K562 (cell line): ENCODE measurements around the gene PRELID2. TPM values are rescaled to one million over a fixed set of nuclear protein-coding genes. Genes with fewer than 3 reads are reported as not detected.

Experiments
- ATAC-seq: fragments of 200-7000 bp; cut with Tn5 transposase; 3 replicates; pipeline ENCODE4 v1.9.1; 2020; ENCODE audit warnings: moderate library complexity
- BruUV-seq: library from RNA; stranded (reverse); fragments of 400-500 nt; replicated peaks from 2 replicates; lab custom pipeline; 2021; lab: Mats Ljungman, UMichigan
- CTCF ChIA-PET: fragments of 300-600 bp; formaldehyde crosslinking; extraction: SDS; loops from one replicate; lab custom pipeline; 2021; ENCODE audit warnings: low intra/inter-chr PET ratio; lab: Yijun Ruan, JAX
- POLR2A ChIA-PET: fragments of 300-600, 350-650 bp; sonication (Branson Sonifier 250); formaldehyde crosslinking; extraction: SDS; loops from one replicate; lab custom pipeline; 2021; ENCODE audit warnings: antibody characterized with exemption, inconsistent platforms; lab: Yijun Ruan, JAX
- DNase-seq, 4 experiments: peaks; one replicate each; pipeline versions ENCODE4 v3.0.0 to v3.0.0-alpha.2; 2011 to 2018; ENCODE audit warnings: low spot score in 3 of 4, mixed read lengths in 3 of 4; ENCODE audit errors: extremely low read depth in 1 of 4
- FAIRE-seq: peaks from 2 replicates; lab custom pipeline; 2011; peaks lifted over from hg19 to GRCh38; lab: Jason Lieb, UNC
- H2AFZ ChIP-seq: 2 replicates; pipeline ENCODE4 v1.6.0; 2011; ENCODE audit warnings: low read depth, low read length, control low read depth, inconsistent platforms
- H3K27ac ChIP-seq: fragments of 200-600 bp; 3 replicates; pipeline ENCODE4 v1.8.0; 2011; ENCODE audit warnings: low read depth, mild to moderate bottlenecking, control low read depth, inconsistent platforms, low read length, moderate library complexity, mixed read lengths; ENCODE audit errors: extremely low read depth
- H3K27me3 ChIP-seq, 2 experiments: fragments of 300-600 bp in 1 of 2; 2 replicates in 1 of 2; 3 replicates in 1 of 2; pipeline versions ENCODE4 v1.6.0 to v1.8.0; 2011; ENCODE audit warnings: inconsistent platforms in 2 of 2, low read length in 2 of 2, mild to moderate bottlenecking in 1 of 2, mixed read lengths in 1 of 2, moderate library complexity in 1 of 2; ENCODE audit not compliant: control insufficient read depth in 2 of 2, insufficient read depth in 2 of 2
- H3K36me3 ChIP-seq: fragments of 300-600 bp; 3 replicates; pipeline ENCODE4 v1.8.0; 2011; ENCODE audit warnings: mild to moderate bottlenecking, low read length, inconsistent platforms; ENCODE audit not compliant: control insufficient read depth, insufficient read depth
- H3K4me1 ChIP-seq, 2 experiments: fragments of 200-600 bp in 1 of 2; replicated peaks in 1 of 2; 2 replicates in 1 of 2; 3 replicates in 1 of 2; pipeline versions ENCODE4 v1.5.1 to v1.8.0; 2011; ENCODE audit warnings: inconsistent platforms in 2 of 2, low read length in 2 of 2, mild to moderate bottlenecking in 1 of 2, mixed read lengths in 1 of 2, moderate library complexity in 1 of 2; ENCODE audit not compliant: control insufficient read depth in 2 of 2, insufficient read depth in 2 of 2
- H3K4me2 ChIP-seq: 2 replicates; pipeline ENCODE4 v1.6.1; 2011; ENCODE audit warnings: low read length, control low read depth, inconsistent platforms, mixed read lengths; ENCODE audit not compliant: insufficient read depth
- H3K4me3 ChIP-seq: fragments of 200-600 bp; sonication (generic), shearing (Covaris generic); 2 replicates; pipeline ENCODE4 v1.5.1; 2016; ENCODE audit warnings: control low read depth, inconsistent platforms
- H3K79me2 ChIP-seq: fragments of 200-600 bp; 3 replicates; pipeline ENCODE4 v1.8.0; 2011; ENCODE audit warnings: low read length, inconsistent platforms; ENCODE audit not compliant: control insufficient read depth, insufficient read depth
- H3K9ac ChIP-seq, 2 experiments: 2 replicates each; pipeline versions ENCODE4 v1.6.0 to v1.6.1; 2011; ENCODE audit warnings: low read depth in 2 of 2, low read length in 2 of 2, control low read depth in 1 of 2, inconsistent platforms in 1 of 2, mild to moderate bottlenecking in 1 of 2, mixed read lengths in 1 of 2; ENCODE audit not compliant: insufficient read depth in 1 of 2
- H3K9me1 ChIP-seq: one replicate; pipeline ENCODE4 v1.6.0; 2011; ENCODE audit warnings: inconsistent platforms, mild to moderate bottlenecking, low read length, moderate library complexity; ENCODE audit not compliant: control insufficient read depth, insufficient read depth
- H3K9me3 ChIP-seq: replicated peaks from 2 replicates; pipeline ENCODE4 v1.5.1; 2011; ENCODE audit warnings: low read depth, low read length, inconsistent platforms; ENCODE audit not compliant: control insufficient read depth, insufficient read depth
- H4K20me1 ChIP-seq: replicated peaks from 2 replicates; pipeline ENCODE4 v1.6.1; 2011; ENCODE audit warnings: low read length, inconsistent platforms, mixed read lengths; ENCODE audit not compliant: control insufficient read depth, insufficient read depth
- C11orf30 ChIP-seq: fragments of 450-650 bp; IDR thresholded peaks from 2 replicates; pipeline ENCODE4 v1.6.1; 2016; ENCODE audit warnings: low read depth, mild to moderate bottlenecking
- CHCHD3 ChIP-seq: fragments of 250-450 bp; sonication (Bioruptor Pico); IDR thresholded peaks from 2 replicates; pipeline ENCODE4 v2.1.2; 2022; ENCODE audit warnings: mild to moderate bottlenecking
- CHD4 ChIP-seq: fragments of 200-600 bp; sonication (generic); IDR thresholded peaks from 3 replicates; pipeline ENCODE4 v1.6.1; 2012; ENCODE audit warnings: low read depth, mild to moderate bottlenecking, mixed read lengths, low read length, inconsistent platforms; ENCODE audit not compliant: insufficient read depth, insufficient replicate concordance, poor library complexity, severe bottlenecking
- HCFC1 ChIP-seq: IDR thresholded peaks from 2 replicates; pipeline ENCODE4 v1.6.1; 2012; ENCODE audit warnings: low read depth, low read length, improper control_type of control experiment
- ILF3 ChIP-seq: fragments of 450-650 bp; IDR thresholded peaks from 2 replicates; pipeline ENCODE4 v1.6.1; 2018; ENCODE audit warnings: antibody characterized with exemption, mild to moderate bottlenecking, moderate library complexity, borderline replicate concordance
- KDM4B ChIP-seq, 2 experiments: fragments of 450-650 bp in 1 of 2; sonication (generic) in 1 of 2; IDR thresholded peaks; 2 replicates each; pipeline ENCODE4 v1.6.1; 2016 to 2017; ENCODE audit warnings: borderline replicate concordance in 2 of 2, antibody characterized with exemption in 1 of 2, low read depth in 1 of 2, mild to moderate bottlenecking in 1 of 2
- PRPF4 ChIP-seq: fragments of 200-400 bp; formaldehyde crosslinking; IDR thresholded peaks from one replicate; pipeline ENCODE4 v1.6.1; 2017; ENCODE audit warnings: low read length, low read depth, mild to moderate bottlenecking; ENCODE audit not compliant: insufficient read depth, poor library complexity, severe bottlenecking
- SAFB2 ChIP-seq: fragments of 200-400 bp; formaldehyde crosslinking; IDR thresholded peaks from 2 replicates; pipeline ENCODE4 v1.6.1; 2018; ENCODE audit warnings: borderline replicate concordance, low read length, low read depth, moderate library complexity; ENCODE audit not compliant: severe bottlenecking
- SREBF1 ChIP-seq: fragments of 150-350 bp; IDR thresholded peaks from 2 replicates; pipeline ENCODE4 v1.6.1; 2014; ENCODE audit warnings: antibody characterized with exemption, low read depth, low read length, borderline replicate concordance
- YY1 ChIP-seq, 3 experiments: IDR thresholded peaks; 2 replicates each; pipeline ENCODE4 v1.6.1; 2011; ENCODE audit warnings: low read length in 2 of 3, mild to moderate bottlenecking in 2 of 3, moderate library complexity in 2 of 3, borderline replicate concordance in 1 of 3, control low read depth in 1 of 3, low read depth in 1 of 3; ENCODE audit not compliant: insufficient read depth in 3 of 3, insufficient replicate concordance in 2 of 3, control insufficient read depth in 1 of 3, insufficient read length in 1 of 3; ENCODE audit errors: extremely low read depth in 1 of 3
- ZNF165 ChIP-seq: fragments of 250-450 bp; sonication (Bioruptor Pico); IDR thresholded peaks from 2 replicates; pipeline ENCODE4 v1.4.0; 2020; ENCODE audit warnings: borderline replicate concordance
- ZNF444 ChIP-seq: fragments of 250-450 bp; sonication (Bioruptor Pico); IDR thresholded peaks from 2 replicates; pipeline ENCODE4 v1.4.0; 2020; ENCODE audit warnings: mild to moderate bottlenecking, moderate library complexity
- ZNF584 ChIP-seq: fragments of 200-800 bp; sonication (Bioruptor generic); IDR thresholded peaks from 2 replicates; pipeline ENCODE4 v1.6.1; 2016; ENCODE audit warnings: low read depth, mild to moderate bottlenecking, missing genetic modification characterization, missing compliant biosample characterization
- ZSCAN29 ChIP-seq: fragments of 450-650 bp; IDR thresholded peaks from 2 replicates; pipeline ENCODE4 v1.6.1; 2017
- WGBS: fragments of 100-300 bp; shearing (Covaris generic); methylation state at CpG from one replicate; pipeline ENCODE4 v1.1.6; 2016; ENCODE audit warnings: low coverage, mixed read lengths; ENCODE audit not compliant: insufficient coverage; ENCODE audit errors: missing lambda C conversion rate; 5-methylcytosine and 5-hydroxymethylcytosine counted together
- in situ Hi-C: fragments of 300-500 bp; cut with MboI; formaldehyde crosslinking; loops from 4 replicates; pipeline ENCODE4 v1.15.0; 2018; ENCODE audit warnings: inconsistent platforms, mixed read lengths
- intact Hi-C: fragments of 100-400 bp; cut with micrococcal nuclease; formaldehyde crosslinking; loops from 2 replicates; pipeline ENCODE4 v1.14.2; 2022
- polyA plus RNA-seq, 8 experiments: library from polyadenylated mRNA; depleted of rRNA in 4 of 8; stranded (reverse) in 5 of 8; unstranded in 3 of 8; fragments of >200 nt; fragmentation: Nextera tagmentation in 2 of 8; fragmentation: Illumina TruSeq in 1 of 8; extraction: Ambion mirVana in 2 of 8; extraction: Trizol in 1 of 8; gene quantifications; 2 replicates each; pipeline versions ENCODE4 v1.2.1 to v1.2.3, GENCODE V29; 2011 to 2014; ENCODE audit warnings: inconsistent platforms in 1 of 8, missing spikeins in 1 of 8
- total RNA-seq, 7 experiments: library from RNA; depleted of rRNA in 6 of 7; stranded (reverse); fragments of >200 nt in 6 of 7; fragmentation: Illumina TruSeq in 2 of 7; extraction: Trizol in 2 of 7; gene quantifications; 2 replicates each; pipeline versions ENCODE4 v1.2.1 to v1.2.3, GENCODE V29; 2011 to 2021; ENCODE audit warnings: low replicate concordance in 1 of 7
- TF ChIP-seq, protein P1 (sequence below), 2 experiments: fragments of 450-650 bp in 1 of 2; sonication (generic) in 1 of 2; formaldehyde crosslinking; conservative IDR thresholded peaks; 2 replicates each; pipeline versions ENCODE4 v1.4.0 to v1.8.1; 2020 to 2022; ENCODE audit warnings: mild to moderate bottlenecking in 1 of 2, missing genetic modification reagents in 1 of 2
- TF ChIP-seq, protein P2 (sequence below): sonication (generic); formaldehyde crosslinking; IDR thresholded peaks from 2 replicates; pipeline ENCODE4 v1.8.1; 2023; ENCODE audit warnings: mild to moderate bottlenecking, missing genetic modification reagents
- TF ChIP-seq, protein P3 (sequence below): fragments of 450-650 bp; IDR thresholded peaks from 2 replicates; pipeline ENCODE4 v1.6.1; 2014; ENCODE audit warnings: low read depth, mild to moderate bottlenecking, moderate library complexity, borderline replicate concordance

PRELID2 gene
- total and polyA plus RNA-seq, 9 of the 15 experiments (the other 6 are each of a cell fraction or from before 2014, with no cell fraction given): 6.4 to 68.2 (median 28.8) TPM

DNA sequence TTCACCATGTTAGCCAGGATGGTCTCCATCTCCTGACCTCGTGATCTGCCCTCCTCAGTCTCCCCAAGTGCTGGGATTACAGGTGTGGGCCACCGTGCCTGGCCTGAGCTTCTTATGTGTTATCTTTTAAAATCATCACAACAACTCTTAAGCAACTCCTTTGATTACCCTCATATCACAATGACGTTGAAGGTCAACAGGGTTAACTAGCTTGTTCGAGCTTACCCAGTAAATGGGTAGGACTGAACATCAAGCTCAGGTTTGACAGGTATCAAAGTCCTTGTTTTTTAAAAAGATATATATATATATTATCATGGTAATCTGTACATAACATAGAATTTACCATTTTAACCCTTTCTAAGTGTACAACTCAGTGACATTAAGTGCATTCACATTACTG is 34.6 kb upstream of the PRELID2 start:
- DNase-seq: no peak
- Histone ChIP-seq H3K27ac (no peak overlapping the region), H3K9ac (no peak overlapping the region), H2AFZ (no peak overlapping the region), H3K9me3 (peaks cover under 1% of the 10 kb centered on the region; the same call in 1 of the 2 replicates), H3K36me3 (no peaks in the 10 kb centered on the region), H3K27me3 (no peaks in the 10 kb centered on the region), H3K79me2 (no peaks in the 10 kb centered on the region), H3K4me1 (no peaks in the 10 kb centered on the region; a peak in 1 of 5 replicates), H3K9me1 (no peaks in the 10 kb centered on the region), H4K20me1 (no peaks in the 10 kb centered on the region), H3K4me3 (no peak overlapping the region), H3K4me2 (no peak overlapping the region)
- ChIA-PET CTCF (no interaction called here), POLR2A (interaction anchor here (0.7 kb wide), 1 partner anchor 52 kb away, joined by 3 read pairs; no protein-coding TSS in a partner anchor)
- no TSS peak for BruUV-seq
- WGBS: 26% methylated on average over 4 of the region's 4 CpGs
- intact Hi-C loops: no loop called here
- ATAC-seq: no peak
- TF ChIP-seq, protein P1, sequence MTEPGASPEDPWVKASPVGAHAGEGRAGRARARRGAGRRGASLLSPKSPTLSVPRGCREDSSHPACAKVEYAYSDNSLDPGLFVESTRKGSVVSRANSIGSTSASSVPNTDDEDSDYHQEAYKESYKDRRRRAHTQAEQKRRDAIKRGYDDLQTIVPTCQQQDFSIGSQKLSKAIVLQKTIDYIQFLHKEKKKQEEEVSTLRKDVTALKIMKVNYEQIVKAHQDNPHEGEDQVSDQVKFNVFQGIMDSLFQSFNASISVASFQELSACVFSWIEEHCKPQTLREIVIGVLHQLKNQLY (CRISPR knock-in tag; conservative IDR thresholded peaks at IDR 0.05): no peak
- TF ChIP-seq HCFC1: no peak
- TF ChIP-seq SAFB2: no peak
- no peak for TF ChIP-seq YY1 (IDR thresholded peaks at IDR 0.05; ENCODE audit: borderline replicate concordance in 1 of 3, control insufficient read depth in 1 of 3, extremely low read depth in 1 of 3, insufficient read depth in 3 of 3, insufficient read length in 1 of 3, insufficient replicate concordance in 2 of 3, low read depth in 1 of 3, low read length in 2 of 3)
- TF ChIP-seq, protein P2, sequence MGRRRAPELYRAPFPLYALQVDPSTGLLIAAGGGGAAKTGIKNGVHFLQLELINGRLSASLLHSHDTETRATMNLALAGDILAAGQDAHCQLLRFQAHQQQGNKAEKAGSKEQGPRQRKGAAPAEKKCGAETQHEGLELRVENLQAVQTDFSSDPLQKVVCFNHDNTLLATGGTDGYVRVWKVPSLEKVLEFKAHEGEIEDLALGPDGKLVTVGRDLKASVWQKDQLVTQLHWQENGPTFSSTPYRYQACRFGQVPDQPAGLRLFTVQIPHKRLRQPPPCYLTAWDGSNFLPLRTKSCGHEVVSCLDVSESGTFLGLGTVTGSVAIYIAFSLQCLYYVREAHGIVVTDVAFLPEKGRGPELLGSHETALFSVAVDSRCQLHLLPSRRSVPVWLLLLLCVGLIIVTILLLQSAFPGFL (CRISPR knock-in tag): no peak
- TF ChIP-seq ILF3: no peak
- no peak for TF ChIP-seq ZSCAN29
- no peak for TF ChIP-seq ZNF165 (CRISPR knock-in tag)
- no peak for TF ChIP-seq CHCHD3 (CRISPR knock-in tag)
- no peak for TF ChIP-seq PRPF4
- TF ChIP-seq ZNF444 (CRISPR knock-in tag): no peak
- TF ChIP-seq CHD4: no peak
- TF ChIP-seq KDM4B (IDR thresholded peaks at IDR 0.05; ENCODE audit: borderline replicate concordance in 2 of 2, low read depth in 1 of 2): no peak
- no peak for TF ChIP-seq SREBF1
- TF ChIP-seq, protein P3, sequence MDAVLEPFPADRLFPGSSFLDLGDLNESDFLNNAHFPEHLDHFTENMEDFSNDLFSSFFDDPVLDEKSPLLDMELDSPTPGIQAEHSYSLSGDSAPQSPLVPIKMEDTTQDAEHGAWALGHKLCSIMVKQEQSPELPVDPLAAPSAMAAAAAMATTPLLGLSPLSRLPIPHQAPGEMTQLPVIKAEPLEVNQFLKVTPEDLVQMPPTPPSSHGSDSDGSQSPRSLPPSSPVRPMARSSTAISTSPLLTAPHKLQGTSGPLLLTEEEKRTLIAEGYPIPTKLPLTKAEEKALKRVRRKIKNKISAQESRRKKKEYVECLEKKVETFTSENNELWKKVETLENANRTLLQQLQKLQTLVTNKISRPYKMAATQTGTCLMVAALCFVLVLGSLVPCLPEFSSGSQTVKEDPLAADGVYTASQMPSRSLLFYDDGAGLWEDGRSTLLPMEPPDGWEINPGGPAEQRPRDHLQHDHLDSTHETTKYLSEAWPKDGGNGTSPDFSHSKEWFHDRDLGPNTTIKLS: no peak
- no peak for TF ChIP-seq C11orf30
- TF ChIP-seq ZNF584: no peak
- in situ Hi-C loops: no loop called here
- FAIRE-seq: no peak
